HCT116 (cell line): ENCODE measurements around the gene APBB3.

Experiments used
- EGR1 ChIP-seq: IDR thresholded peaks from 2 replicates; pipeline ENCODE4 v1.6.1; 2012; ENCODE audit warnings: low read depth
- ELF1 ChIP-seq: IDR thresholded peaks from 2 replicates; pipeline ENCODE4 v1.6.1; 2012; ENCODE audit warnings: low read depth, borderline replicate concordance
- EZH2 ChIP-seq: fragments of 200-600 bp; sonication (generic); IDR thresholded peaks from 2 replicates; pipeline ENCODE4 v1.6.1; 2017; ENCODE audit warnings: antibody characterized with exemption, mixed run types
- EZH2phosphoT487 ChIP-seq: fragments of 200-600 bp; IDR thresholded peaks from 2 replicates; pipeline ENCODE4 v1.6.1; 2018; ENCODE audit warnings: antibody characterized with exemption, borderline replicate concordance
- POLR2A ChIP-seq: IDR thresholded peaks from 2 replicates; pipeline ENCODE4 v1.7.0; 2011; ENCODE audit warnings: borderline replicate concordance; ENCODE audit not compliant: insufficient read depth, insufficient read length; ENCODE audit errors: extremely low read depth
- POLR2AphosphoS5 ChIP-seq: IDR thresholded peaks from 2 replicates; pipeline ENCODE4 v1.6.1; 2011; ENCODE audit warnings: mild to moderate bottlenecking, low read depth, low read length, moderate library complexity
- SIN3A ChIP-seq: IDR thresholded peaks from 2 replicates; pipeline ENCODE4 v1.6.1; 2012; ENCODE audit warnings: low read depth
- SP1 ChIP-seq: IDR thresholded peaks from 2 replicates; pipeline ENCODE4 v1.6.1; 2012; ENCODE audit warnings: low read depth
- TCF7L2 ChIP-seq: IDR thresholded peaks from 2 replicates; pipeline ENCODE4 v1.7.0; 2011; ENCODE audit warnings: borderline replicate concordance, inconsistent platforms; ENCODE audit not compliant: insufficient read depth, insufficient read length; ENCODE audit errors: extremely low read depth
- YY1 ChIP-seq: IDR thresholded peaks from 2 replicates; pipeline ENCODE4 v1.6.1; 2011; ENCODE audit warnings: low read length, low read depth, moderate library complexity, mild to moderate bottlenecking; ENCODE audit not compliant: insufficient replicate concordance; ENCODE audit errors: extremely low read depth
- TF ChIP-seq, protein P1 (sequence below): IDR thresholded peaks from 2 replicates; pipeline ENCODE4 v1.6.1; 2012
- TF ChIP-seq, protein P2 (sequence below), 3 experiments: fragments of 200-600 bp in 1 of 3; sonication (generic) in 1 of 3; IDR thresholded peaks in 2 of 3; conservative IDR thresholded peaks in 1 of 3; 2 replicates each; pipeline ENCODE4 v1.5.1; 2012 to 2017; ENCODE audit warnings: low read depth in 2 of 3, low read length in 2 of 3, antibody characterized with exemption in 1 of 3, borderline replicate concordance in 1 of 3, control low read depth in 1 of 3, mild to moderate bottlenecking in 1 of 3, mixed read lengths in 1 of 3, mixed run types in 1 of 3, moderate library complexity in 1 of 3; ENCODE audit not compliant: insufficient read depth in 1 of 3
- TF ChIP-seq, protein P3 (sequence below): IDR thresholded peaks from 2 replicates; pipeline ENCODE4 v1.6.1; 2012; ENCODE audit warnings: low read depth

DNA sequence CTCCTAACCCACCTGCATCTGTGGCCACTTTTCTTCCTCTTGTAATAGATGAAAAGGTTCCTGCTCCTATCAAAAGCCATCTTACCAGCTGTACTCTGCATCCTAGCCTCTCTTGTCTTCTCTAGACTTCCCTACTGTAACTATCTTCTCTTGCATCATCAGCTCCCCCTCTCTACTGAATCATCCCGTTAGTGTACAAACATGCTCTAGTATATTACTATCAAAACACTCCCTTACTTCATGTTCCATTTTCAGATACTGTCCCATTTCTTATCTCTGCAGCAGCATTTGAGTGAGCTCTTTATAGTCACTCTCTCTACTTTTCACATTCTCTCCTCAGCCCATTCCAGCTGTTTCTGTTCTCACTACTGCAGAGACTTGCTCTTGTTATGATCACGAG, 9.9 kb downstream of the APBB3 start:
- TF ChIP-seq, protein P1, sequence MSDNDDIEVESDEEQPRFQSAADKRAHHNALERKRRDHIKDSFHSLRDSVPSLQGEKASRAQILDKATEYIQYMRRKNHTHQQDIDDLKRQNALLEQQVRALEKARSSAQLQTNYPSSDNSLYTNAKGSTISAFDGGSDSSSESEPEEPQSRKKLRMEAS: no peak
- TF ChIP-seq, protein P2, sequence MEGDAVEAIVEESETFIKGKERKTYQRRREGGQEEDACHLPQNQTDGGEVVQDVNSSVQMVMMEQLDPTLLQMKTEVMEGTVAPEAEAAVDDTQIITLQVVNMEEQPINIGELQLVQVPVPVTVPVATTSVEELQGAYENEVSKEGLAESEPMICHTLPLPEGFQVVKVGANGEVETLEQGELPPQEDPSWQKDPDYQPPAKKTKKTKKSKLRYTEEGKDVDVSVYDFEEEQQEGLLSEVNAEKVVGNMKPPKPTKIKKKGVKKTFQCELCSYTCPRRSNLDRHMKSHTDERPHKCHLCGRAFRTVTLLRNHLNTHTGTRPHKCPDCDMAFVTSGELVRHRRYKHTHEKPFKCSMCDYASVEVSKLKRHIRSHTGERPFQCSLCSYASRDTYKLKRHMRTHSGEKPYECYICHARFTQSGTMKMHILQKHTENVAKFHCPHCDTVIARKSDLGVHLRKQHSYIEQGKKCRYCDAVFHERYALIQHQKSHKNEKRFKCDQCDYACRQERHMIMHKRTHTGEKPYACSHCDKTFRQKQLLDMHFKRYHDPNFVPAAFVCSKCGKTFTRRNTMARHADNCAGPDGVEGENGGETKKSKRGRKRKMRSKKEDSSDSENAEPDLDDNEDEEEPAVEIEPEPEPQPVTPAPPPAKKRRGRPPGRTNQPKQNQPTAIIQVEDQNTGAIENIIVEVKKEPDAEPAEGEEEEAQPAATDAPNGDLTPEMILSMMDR (IDR thresholded peaks at IDR 0.05 in 2 of 3, conservative IDR thresholded peaks at IDR 0.05 in 1 of 3; ENCODE audit: borderline replicate concordance in 1 of 3, insufficient read depth in 1 of 3, low read depth in 2 of 3, low read length in 2 of 3): no peak
- TF ChIP-seq, protein P3, sequence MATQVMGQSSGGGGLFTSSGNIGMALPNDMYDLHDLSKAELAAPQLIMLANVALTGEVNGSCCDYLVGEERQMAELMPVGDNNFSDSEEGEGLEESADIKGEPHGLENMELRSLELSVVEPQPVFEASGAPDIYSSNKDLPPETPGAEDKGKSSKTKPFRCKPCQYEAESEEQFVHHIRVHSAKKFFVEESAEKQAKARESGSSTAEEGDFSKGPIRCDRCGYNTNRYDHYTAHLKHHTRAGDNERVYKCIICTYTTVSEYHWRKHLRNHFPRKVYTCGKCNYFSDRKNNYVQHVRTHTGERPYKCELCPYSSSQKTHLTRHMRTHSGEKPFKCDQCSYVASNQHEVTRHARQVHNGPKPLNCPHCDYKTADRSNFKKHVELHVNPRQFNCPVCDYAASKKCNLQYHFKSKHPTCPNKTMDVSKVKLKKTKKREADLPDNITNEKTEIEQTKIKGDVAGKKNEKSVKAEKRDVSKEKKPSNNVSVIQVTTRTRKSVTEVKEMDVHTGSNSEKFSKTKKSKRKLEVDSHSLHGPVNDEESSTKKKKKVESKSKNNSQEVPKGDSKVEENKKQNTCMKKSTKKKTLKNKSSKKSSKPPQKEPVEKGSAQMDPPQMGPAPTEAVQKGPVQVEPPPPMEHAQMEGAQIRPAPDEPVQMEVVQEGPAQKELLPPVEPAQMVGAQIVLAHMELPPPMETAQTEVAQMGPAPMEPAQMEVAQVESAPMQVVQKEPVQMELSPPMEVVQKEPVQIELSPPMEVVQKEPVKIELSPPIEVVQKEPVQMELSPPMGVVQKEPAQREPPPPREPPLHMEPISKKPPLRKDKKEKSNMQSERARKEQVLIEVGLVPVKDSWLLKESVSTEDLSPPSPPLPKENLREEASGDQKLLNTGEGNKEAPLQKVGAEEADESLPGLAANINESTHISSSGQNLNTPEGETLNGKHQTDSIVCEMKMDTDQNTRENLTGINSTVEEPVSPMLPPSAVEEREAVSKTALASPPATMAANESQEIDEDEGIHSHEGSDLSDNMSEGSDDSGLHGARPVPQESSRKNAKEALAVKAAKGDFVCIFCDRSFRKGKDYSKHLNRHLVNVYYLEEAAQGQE: no peak
- no peak for TF ChIP-seq POLR2A
- no peak for TF ChIP-seq TCF7L2
- no peak for TF ChIP-seq EGR1
- TF ChIP-seq SIN3A: no peak
- no peak for TF ChIP-seq YY1
- no peak for TF ChIP-seq POLR2AphosphoS5
- no peak for TF ChIP-seq ELF1
- TF ChIP-seq EZH2: no peak
- no peak for TF ChIP-seq EZH2phosphoT487
- no peak for TF ChIP-seq SP1
